Glutamatergic neuron (in vitro differentiated cells): Measurements from ENCODE around the gene TMA7B. TPM values are rescaled to one million over a fixed set of nuclear protein-coding genes. Genes with fewer than 3 reads are reported as not detected.

Experiments used
- DNase-seq: peaks from one replicate; pipeline ENCODE4 v3.0.0; 2022
- H3K27ac Mint-ChIP-seq: one replicate; pipeline ENCODE4 v1.8.0; 2020; ENCODE audit warnings: mild to moderate bottlenecking, mixed read lengths, inconsistent platforms; ENCODE audit not compliant: unreplicated experiment
- H3K27me3 Mint-ChIP-seq: one replicate; pipeline ENCODE4 v1.8.0; 2020; ENCODE audit warnings: mild to moderate bottlenecking, moderate library complexity, mixed read lengths, inconsistent platforms; ENCODE audit not compliant: unreplicated experiment
- H3K36me3 Mint-ChIP-seq: one replicate; pipeline ENCODE4 v1.8.0; 2020; ENCODE audit warnings: mild to moderate bottlenecking, mixed read lengths, inconsistent platforms; ENCODE audit not compliant: unreplicated experiment
- H3K4me1 Mint-ChIP-seq: one replicate; pipeline ENCODE4 v1.8.0; 2020; ENCODE audit warnings: mild to moderate bottlenecking, low read depth, mixed read lengths, inconsistent platforms; ENCODE audit not compliant: unreplicated experiment
- H3K4me3 Mint-ChIP-seq: one replicate; pipeline ENCODE4 v1.8.0; 2020; ENCODE audit warnings: mild to moderate bottlenecking, mixed read lengths, inconsistent platforms; ENCODE audit not compliant: unreplicated experiment
- H3K9me3 Mint-ChIP-seq: one replicate; pipeline ENCODE4 v1.8.0; 2020; ENCODE audit warnings: mild to moderate bottlenecking, moderate library complexity, mixed read lengths, inconsistent platforms; ENCODE audit not compliant: unreplicated experiment
- CTCF ChIP-seq: fragments of 200-600 bp; sonication (generic); IDR thresholded peaks from one replicate; pipeline ENCODE4 v1.5.0; 2021; ENCODE audit not compliant: partially characterized antibody, unreplicated experiment
- total RNA-seq: library from RNA; stranded (reverse); fragmentation: NEBNext Ultra II Directional; extraction: Animal tissue kit (Norgen Biotek cat#: 25700); gene quantifications from one replicate; pipeline ENCODE4 v1.2.1, GENCODE V29; 2021; ENCODE audit not compliant: unreplicated experiment

TMA7B gene
- total RNA-seq, 1 donor from 2014 or later = not detected

DNA sequence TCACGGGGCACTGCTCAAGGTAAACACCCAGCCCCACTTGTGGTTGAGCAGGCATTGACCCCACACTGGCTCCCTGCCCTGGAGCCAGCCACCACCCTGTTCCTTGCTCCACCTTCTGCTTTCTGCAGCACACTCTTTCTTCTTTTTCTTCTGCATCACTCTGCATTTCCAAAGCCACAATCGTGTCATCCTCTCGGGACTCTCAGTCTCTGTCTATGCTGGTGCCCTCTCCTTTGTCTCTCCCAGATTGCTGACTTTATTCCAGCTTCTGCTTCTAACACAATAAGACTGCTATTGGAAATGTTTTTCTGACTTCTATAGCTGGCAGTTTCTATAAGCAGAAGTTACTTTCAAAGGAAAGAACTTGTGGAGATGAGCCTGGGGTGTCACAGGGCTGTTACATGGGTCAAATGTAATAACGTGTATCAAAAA, 44.9 kb upstream of the TMA7B start:
- H3K9me3 Mint-ChIP-seq = no peaks in the 10 kb centered on the region
- no peak for TF ChIP-seq CTCF
- H3K4me3 Mint-ChIP-seq = no peak overlapping the region
- H3K4me1 Mint-ChIP-seq = peaks cover 15% of the 10 kb centered on the region
- no peak for DNase-seq
- H3K36me3 Mint-ChIP-seq = no peaks in the 10 kb centered on the region
- no peak overlapping the region for H3K27ac Mint-ChIP-seq
- H3K27me3 Mint-ChIP-seq = no peaks in the 10 kb centered on the region

- H3K4me1 Mint-ChIP-seq = peaks cover 18% of the 10 kb centered on the region
- no peaks in the 10 kb centered on the region for H3K9me3 Mint-ChIP-seq
- no peak overlapping the region for H3K4me3 Mint-ChIP-seq
- no peaks in the 10 kb centered on the region for H3K27me3 Mint-ChIP-seq
- DNase-seq = no peak
- no peaks in the 10 kb centered on the region for H3K36me3 Mint-ChIP-seq
- no peak overlapping the region for H3K27ac Mint-ChIP-seq
- TF ChIP-seq CTCF = no peak
Measured at GRCh38 chr22:39916496-39916895, 43.7 kb upstream of the TMA7B start.

DNA sequence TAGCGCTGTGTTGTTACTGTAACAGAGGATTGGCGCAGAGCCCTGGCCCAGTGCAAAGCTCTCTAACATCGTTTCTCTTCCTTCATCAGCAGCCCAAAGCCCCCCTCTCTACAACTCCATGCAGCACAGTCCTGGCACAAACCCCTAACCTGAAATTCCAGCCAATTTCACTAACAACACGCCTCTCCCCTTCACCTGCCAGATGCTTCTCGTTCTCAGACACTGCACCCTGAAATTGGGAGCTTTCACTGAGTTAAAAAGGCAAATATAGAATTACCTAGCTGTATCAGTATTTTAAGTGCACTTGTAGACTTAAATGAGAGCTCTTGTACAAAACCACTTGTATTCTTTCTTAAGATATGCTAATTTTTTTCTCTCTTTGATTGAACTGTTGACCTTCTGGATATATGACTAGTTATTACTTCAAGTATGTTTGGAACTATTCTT, 43.0 kb upstream of the TMA7B start:
- TF ChIP-seq CTCF = no peak
- no peak overlapping the region for H3K4me3 Mint-ChIP-seq
- H3K36me3 Mint-ChIP-seq = no peaks in the 10 kb centered on the region
- DNase-seq = no peak
- no peaks in the 10 kb centered on the region for H3K9me3 Mint-ChIP-seq
- H3K27me3 Mint-ChIP-seq = no peaks in the 10 kb centered on the region
- peaks cover 18% of the 10 kb centered on the region for H3K4me1 Mint-ChIP-seq
- no peak overlapping the region for H3K27ac Mint-ChIP-seq

GRCh38 chr22:39917776-39918495, 42.3 kb upstream of the TMA7B start:
- Mint-ChIP-seq H3K27ac (no peak overlapping the region), H3K4me1 (peaks cover 18% of the 10 kb centered on the region), H3K9me3 (peaks cover 1% of the 10 kb centered on the region), H3K4me3 (no peak overlapping the region), H3K36me3 (no peaks in the 10 kb centered on the region), H3K27me3 (no peaks in the 10 kb centered on the region)
- DNase-seq = no peak
- TF ChIP-seq CTCF = no peak

DNA sequence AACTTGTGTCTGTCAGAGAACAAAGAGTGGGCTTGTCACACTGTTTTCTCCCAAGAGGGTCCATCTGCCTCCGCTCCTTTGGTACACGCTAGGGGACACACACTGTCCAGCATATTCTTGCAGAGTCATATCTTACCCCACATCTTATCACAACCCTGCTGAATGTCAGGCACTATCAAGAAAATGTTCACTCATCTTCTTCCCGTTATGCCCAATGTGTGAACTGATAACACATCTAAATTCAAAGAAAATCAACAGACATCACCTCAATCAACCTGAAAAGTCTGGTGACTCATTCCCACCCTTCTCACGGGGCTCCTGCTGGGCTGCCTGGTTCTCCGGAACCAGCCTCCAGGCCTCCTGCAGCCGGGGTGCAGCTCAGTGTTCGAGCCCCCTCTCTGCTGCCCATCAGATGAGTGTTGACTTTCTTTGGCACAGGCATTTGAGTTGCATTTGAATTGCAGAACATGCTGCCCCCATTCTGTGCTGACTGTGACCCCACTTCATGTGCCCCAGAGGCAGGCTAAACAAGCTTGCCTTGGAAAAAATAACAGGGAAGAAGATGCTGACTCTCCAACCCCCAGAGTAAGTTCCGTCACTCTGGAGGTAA, 40.0 kb upstream of the TMA7B start:
- no peaks in the 10 kb centered on the region for H3K36me3 Mint-ChIP-seq
- H3K4me1 Mint-ChIP-seq = peaks cover 16% of the 10 kb centered on the region
- no peak overlapping the region for H3K4me3 Mint-ChIP-seq
- DNase-seq = no peak
- no peaks in the 10 kb centered on the region for H3K27me3 Mint-ChIP-seq
- H3K27ac Mint-ChIP-seq = no peak overlapping the region
- TF ChIP-seq CTCF = no peak
- H3K9me3 Mint-ChIP-seq = peaks cover 1% of the 10 kb centered on the region
